NCI-H2107 (cell line): ENCODE measurements around the gene KIF5A.

ENCODE experiments used
- DNase-seq: peaks from one replicate; lab custom pipeline; 2025; lab: John Stamatoyannopoulos, UW

Gene KIF5A

DNA sequence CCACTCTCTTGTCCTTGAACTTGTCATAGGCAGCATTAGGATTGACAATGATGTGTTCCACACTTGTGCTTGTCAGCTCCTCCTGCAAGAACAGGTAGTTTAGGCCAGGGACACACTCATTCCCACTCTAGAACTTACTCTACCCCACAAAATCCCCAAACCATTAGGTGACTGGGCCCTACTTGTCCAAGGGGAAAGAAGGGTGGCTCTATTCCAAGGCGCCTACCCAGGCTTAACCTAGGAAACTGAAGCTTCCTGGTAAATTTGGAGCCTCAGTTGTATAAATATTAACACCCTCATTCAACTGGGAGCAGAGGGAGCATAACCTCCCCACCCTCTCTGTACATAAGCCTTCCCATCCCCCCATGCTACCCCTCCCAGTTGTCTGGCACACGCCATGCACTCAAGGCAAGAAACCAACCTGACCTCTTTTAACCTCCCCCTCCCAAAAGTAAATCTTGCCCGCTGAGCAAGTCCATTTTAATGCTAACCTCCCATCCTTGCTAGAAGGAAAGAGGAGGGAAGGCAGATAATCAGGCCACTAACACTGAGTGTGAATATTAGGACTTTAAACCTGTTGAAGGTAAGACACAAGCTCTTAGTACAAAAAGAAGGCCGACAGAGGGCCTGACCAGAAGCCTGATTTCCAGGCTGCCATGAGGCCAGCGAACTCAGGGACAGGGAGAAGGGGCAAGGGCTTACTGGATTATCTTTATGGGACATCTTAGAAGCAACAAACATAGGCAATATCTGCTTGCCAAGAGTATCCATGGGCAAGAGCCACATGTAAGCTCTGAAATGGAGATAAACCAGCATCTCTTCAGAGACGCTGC is 13.9 kb upstream of the KIF5A start:
- no peak for DNase-seq

- no peak for DNase-seq
Observed at GRCh38 chr12:57536597-57536942, 13.3 kb upstream of the KIF5A start.

DNA sequence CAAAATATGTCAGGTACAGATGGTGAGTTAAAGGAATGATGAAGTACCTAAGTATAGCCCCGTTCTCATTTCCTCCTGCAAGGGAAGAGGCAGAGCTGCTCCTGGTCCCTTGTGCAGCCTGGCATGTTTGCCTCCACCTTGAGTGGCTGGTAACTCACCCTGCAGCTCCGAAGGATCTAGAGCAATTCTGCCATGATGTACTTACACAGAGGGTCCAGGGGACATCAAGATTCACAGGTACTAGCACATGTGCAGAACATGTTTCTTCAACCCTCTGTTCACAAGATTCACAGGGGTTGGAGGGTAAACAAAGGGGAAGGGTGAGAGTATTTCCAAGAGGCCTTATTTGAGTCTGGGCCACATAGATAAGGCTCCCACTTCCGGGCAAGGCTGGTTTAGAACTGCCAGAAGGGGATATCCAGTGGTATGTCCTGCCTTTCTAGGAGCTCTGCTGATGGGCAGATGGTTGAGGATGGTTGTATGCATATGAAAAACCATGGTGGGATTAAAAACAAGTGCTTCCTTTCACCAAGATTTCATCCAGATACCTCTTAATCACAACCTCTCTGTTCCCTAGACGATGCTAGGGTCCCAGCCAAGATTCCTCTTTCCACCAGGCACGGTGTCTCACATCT is 10.6 kb upstream of the KIF5A start:
- DNase-seq: no peak

GRCh38 chr12:57541001-57541400 is 8.8 kb upstream of the KIF5A start:
- DNase-seq: no peak

GRCh38 chr12:57541717-57542116 is 8.1 kb upstream of the KIF5A start:
- no peak for DNase-seq

DNA sequence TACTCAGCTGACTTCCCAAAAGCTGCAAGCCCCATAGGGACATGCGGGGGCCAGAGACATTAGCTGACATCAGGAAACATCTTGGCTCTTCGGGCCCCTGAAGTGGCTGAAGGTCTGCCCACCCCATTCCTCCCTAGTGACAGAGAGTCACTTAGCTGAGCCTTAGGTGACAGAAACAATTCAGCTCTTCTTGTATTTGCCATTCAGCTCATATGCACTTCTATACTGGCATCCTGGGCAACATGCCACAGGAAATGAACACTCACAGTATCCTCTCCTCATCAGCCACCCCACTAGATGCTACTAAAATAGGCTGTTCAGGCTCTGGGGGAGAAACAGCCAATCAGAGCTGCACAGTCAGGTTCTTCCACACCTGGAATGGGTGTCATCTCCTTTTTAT is 6.3 kb upstream of the KIF5A start:
- DNase-seq: no peak

DNA sequence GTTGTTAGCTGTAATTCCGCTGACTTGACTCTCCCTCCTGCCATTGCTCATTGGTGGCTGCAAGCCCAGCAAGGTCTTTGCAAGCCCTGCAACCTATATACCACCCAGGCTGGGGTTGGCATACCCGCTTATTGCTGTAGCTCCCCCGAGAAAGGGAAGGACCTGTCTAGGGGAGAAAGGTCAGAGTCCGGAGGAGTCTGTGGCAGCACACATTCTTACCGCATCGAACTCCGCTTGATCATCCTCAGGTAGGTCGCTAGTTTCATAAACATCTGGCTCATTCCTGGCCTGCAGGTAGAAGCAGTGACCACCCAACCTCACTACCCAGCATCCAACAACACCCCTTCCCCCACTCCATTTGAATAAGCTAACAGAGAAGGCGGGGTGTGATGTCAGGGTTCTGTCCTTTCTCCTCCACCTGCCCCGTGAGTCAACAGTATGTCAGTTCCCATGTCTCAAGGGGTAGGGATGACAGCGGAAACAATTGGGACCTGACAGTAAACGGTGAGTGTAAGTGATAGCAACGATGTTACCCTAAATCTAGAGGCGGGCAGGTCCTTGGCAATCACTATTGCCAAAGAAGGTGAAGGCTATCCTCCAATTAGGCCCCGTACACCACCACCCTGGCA is 3.9 kb upstream of the KIF5A start:
- no peak for DNase-seq

GRCh38 chr12:57546438-57547287 is 3.2 kb upstream of the KIF5A start, which contains the start of gene DCTN2:
Gene DCTN2, minus strand, starts transcription at chr12:57547192. Its CDS starts 129 bp downstream, at chr12:57547063.
- DNase-seq: peak; percentile 94

DNA sequence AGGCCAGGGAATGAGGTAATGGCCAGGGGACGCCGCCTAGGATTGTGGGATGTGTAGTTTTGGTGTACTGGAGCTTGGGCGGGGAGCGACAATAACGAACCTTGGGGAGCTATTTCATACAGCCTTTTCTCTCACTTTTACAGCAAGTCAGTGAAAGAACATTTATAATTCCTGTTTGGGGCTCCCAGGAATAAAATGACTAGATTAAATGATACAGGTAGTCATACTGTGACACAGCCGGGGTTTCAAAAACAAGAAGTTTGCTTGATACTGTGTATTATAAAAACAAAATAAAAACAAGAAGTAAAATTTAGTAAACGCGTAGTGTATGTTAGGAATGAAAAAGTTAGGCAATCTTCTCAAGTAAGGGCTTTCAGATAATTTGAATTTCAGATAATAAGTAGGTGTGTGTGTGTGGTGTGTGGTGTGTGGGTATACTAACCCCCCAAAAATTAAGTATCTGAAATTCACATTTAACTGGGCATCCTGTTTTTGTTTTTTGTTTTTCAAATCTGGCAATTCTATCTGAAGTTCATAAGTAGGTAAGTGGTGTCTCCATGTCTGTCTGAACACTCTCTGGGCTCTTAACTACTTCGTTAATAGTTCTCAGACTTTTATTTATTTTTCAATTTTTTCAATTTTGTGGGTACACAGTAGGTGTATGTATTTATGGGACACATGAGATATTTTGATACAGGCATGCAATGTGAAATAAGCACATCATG is 2.4 kb upstream of the KIF5A start:
- no peak for DNase-seq

GRCh38 chr12:57548013-57548315 is 1.9 kb upstream of the KIF5A start:
- no peak for DNase-seq

DNA sequence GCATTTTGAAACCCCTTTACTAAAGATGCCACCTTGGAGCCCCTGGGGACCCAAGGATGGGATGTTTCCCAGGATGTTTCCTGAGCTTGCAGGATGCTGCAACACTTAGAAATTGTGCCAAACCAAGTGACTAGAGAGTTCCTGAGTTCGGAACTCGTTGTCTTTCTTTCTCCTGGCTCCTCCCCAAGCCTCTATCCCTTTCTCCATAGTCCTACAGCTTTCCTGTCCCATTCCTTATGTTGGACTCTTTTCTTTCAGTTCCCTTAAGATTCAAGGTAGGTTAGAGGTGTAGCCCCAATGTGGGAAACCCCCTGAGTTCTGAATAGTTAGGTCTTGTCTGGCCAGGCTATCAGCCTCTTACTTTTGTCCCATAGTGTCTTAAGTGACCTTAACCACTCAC is 1.4 kb upstream of the KIF5A start:
- no peak for DNase-seq

DNA sequence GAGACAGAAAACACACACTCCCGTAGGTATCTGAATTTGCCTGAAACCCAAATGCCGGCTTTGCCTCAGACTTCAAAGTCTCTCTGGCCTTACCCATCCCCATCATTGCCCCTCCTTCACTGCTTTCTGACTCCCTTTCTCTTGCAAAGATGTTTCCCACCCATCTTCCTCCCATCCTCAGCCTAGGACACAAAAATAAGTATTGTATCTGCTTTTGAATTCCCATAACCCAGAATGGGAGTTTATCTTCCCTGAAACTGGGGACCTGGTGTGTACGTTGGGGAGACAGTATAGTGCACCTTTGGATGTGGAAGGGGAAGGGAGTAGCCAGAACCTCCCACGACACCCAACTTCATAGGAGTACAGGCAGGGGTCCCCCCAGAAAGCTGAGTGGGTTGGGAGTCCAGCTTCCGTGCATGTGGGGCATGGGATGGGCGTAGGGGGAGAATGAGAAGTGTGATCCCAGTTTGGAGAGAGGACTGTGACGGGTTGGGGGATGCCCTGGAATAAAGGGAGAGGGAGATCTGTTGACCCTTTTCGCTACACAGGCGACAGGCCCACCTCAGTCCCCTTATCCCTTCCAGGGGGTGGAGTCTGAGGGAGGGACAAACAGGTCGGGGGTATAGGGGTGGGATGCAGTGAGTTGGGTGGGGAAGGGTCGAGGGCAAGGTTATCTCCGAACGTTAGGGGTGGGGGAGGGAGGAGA is 488 bp upstream of the KIF5A start:
- DNase-seq: no peak

DNA sequence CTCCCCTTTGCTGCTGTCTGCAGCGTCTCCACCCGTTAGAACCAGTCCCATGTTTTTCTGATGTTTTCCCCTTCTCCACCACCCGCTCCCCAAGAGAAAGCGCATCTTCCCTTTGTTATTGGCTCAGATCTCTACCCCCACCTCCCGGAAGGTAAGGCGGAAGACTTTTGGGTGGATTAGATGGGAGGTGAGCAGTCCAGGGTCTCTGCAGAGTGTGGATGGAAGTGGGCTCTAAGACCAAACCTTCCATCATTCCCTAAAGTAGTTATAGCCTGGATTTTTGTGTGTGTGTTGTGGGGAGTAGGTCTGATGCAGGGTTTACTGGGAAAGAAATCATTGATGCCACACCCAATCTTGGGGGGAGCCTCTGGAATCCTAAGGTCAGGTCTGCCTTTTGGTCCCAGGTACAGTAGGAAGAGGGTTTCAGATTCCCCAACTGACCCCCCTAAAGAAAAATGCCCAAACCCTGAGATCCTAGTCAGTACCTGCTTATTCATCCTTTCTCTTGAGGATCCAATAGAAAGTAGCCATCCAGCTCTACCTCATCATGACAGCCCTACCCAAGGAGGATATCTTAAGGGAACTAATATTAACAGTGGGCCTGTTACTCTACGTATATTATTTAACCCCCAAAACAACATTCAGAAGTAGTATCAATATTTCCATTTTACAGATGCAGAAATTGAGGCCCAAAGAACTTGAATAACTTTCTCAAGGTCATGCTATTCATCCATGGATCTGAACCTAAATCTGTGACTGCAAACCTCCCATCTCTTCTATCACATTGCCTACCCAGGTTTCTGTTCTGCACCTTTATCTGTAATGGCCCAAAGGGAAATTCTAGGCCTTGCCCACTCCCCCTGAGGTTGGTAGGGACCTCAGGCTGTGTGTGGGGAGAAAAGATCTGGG is 1.1 kb downstream of the KIF5A start:
- DNase-seq: no peak

GRCh38 chr12:57551637-57552305 is 1.9 kb downstream of the KIF5A start:
- no peak for DNase-seq

- DNase-seq: no peak
Observed at GRCh38 chr12:57552306-57552651, 2.4 kb downstream of the KIF5A start.

- DNase-seq: no peak
Observed at GRCh38 chr12:57552835-57553313, 3.0 kb downstream of the KIF5A start.

DNA sequence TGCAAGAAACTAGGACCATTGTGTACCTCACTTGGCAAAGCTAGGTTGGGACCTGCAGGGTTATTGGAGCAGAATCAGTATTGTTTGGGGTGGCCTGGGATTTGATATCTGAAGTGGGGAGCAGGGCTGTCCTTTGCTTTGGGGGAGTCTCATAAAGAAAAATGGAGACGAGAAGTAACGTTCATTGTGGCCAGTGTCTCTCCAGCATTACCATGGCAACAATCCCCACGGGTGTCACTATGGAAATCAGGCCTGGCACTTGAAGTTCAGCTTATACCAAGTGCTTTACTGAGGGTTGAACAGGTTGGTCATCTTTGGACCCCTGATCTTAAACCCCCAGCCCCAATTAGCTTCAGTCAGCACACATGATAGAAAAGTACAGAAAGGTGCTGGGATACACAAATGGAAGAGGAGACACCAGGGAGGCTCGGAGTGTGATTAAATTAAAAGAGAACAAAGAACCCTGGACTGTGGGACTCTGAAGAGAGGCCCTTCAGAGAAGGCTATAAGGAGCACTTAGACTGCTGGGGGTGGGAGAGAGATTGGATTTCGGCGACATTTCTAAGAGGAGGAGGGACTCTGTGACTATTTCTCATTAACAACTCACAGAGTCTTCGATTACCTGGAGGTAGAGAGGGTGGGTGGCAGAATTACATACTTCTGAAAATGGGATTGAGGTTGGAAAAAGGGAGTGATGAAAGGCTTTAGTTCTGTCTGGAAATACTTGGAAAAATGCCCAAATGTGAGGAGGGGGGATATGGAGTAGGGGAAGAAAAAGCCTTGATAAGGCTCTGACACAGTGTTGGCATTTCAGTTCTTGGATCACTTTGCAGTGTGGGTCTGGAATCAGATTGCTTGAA is 3.7 kb downstream of the KIF5A start:
- DNase-seq: peak; percentile 47

GRCh38 chr12:57554453-57554852 is 4.6 kb downstream of the KIF5A start:
- no peak for DNase-seq

DNA sequence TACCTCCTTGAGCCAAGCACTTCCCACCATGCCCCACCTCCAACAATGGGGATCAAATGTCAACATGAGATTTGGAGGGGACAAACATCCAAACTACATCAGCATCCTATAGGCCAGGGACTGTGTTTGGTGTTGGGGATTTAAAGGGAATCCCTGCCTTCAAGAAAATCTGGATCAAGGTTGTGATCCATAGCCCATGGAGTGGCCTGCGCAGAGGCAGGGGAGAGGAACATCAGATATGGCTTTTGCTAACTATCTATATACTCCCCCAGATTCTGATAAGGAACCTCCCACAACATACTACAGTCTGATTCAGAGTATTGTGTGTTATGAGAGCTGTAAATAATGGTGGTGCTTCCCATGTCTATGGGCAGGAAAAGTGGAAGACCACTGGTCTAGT is 5.1 kb downstream of the KIF5A start:
- no peak for DNase-seq
